Femur (tissue), 1 donor: ENCODE results near the gene KIRREL2.

Source experiments
- DNase-seq: peaks from one replicate; pipeline ENCODE4 v3.0.0-alpha.2; 2017

KIRREL2 gene

GRCh38 chr19:35845215-35846037 is 11.3 kb upstream of the KIRREL2 start:
- no peak for DNase-seq

GRCh38 chr19:35846038-35846668 is 10.6 kb upstream of the KIRREL2 start:
- DNase-seq, result no peak

GRCh38 chr19:35847911-35848310 is 8.8 kb upstream of the KIRREL2 start:
- DNase-seq, result no peak

GRCh38 chr19:35848486-35848885 is 8.2 kb upstream of the KIRREL2 start:
- no peak for DNase-seq

GRCh38 chr19:35848919-35849505 is 7.7 kb upstream of the KIRREL2 start:
- no peak for DNase-seq

GRCh38 chr19:35851213-35852028 is 5.3 kb upstream of the KIRREL2 start:
- no peak for DNase-seq

- no peak for DNase-seq
Measured at GRCh38 chr19:35852029-35852780, 4.5 kb upstream of the KIRREL2 start, which contains the start of gene NPHS1. NPHS1 (minus strand) TSS chr19:35852504; CDS start chr19:35851837, 667 bp downstream.

- no peak for DNase-seq
Measured at GRCh38 chr19:35853038-35853756, 3.5 kb upstream of the KIRREL2 start.

GRCh38 chr19:35858311-35858710 is 1.6 kb downstream of the KIRREL2 start:
- no peak for DNase-seq

- no peak for DNase-seq
Measured at GRCh38 chr19:35859414-35859813, 2.7 kb downstream of the KIRREL2 start.

- DNase-seq, result no peak
Measured at GRCh38 chr19:35860436-35860817, 3.7 kb downstream of the KIRREL2 start.

GRCh38 chr19:35860818-35861639 is 4.3 kb downstream of the KIRREL2 start:
- DNase-seq, result no peak

- no peak for DNase-seq
Measured at GRCh38 chr19:35861640-35862160, 5.0 kb downstream of the KIRREL2 start.

GRCh38 chr19:35862528-35862927 is 5.8 kb downstream of the KIRREL2 start:
- DNase-seq, result no peak

GRCh38 chr19:35863018-35863417 is 6.3 kb downstream of the KIRREL2 start:
- no peak for DNase-seq

- DNase-seq, result peak; percentile 71
Measured at GRCh38 chr19:35868172-35868822, 11.6 kb downstream of the KIRREL2 start, which contains the start of gene APLP1. APLP1 (plus strand) TSS chr19:35868574; CDS start chr19:35868637, 63 bp downstream.

GRCh38 chr19:35868823-35869326 is 12.2 kb downstream of the KIRREL2 start:
- DNase-seq, result no peak

GRCh38 chr19:35869327-35870123 is 12.8 kb downstream of the KIRREL2 start:
- DNase-seq, result peak; percentile 67
